ENCODE results near the gene PPP3R2. TPM values are rescaled to one million over a fixed set of nuclear protein-coding genes. Genes with fewer than 3 reads are reported as not detected.
"Not testable (repeated sequence)": the region's sequence is repeated elsewhere in the genome, so short reads cannot be mapped to it uniquely, and the experiment has no call there.

Gene PPP3R2
- total RNA-seq, 6 experiments from 2014 or later, result not detected

GRCh38 chr9:101562966-101563365 lies 31.8 kb downstream of the PPP3R2 start:
- 100% methylated on average over 1 of the region's 1 CpG for WGBS (ENCODE audit: insufficient coverage, low coverage, low lambda C conversion rate, missing lambda C conversion rate)
- intact Hi-C loops (cut with DNase I), result no loop called here
- DNase-seq (no peak), ATAC-seq (no peak)
- Histone ChIP-seq H3K4me1 (no peaks in the 10 kb centered on the region), H3K9me3 (no peaks in the 10 kb centered on the region), H3K27ac (no peak overlapping the region), H3K36me3 (peaks cover 3 to 36% (median 16%) of the 10 kb centered on the region in 4 donors), H3K27me3 (no peaks in the 10 kb centered on the region), H3K4me3 (no peak overlapping the region)
- TF ChIP-seq POLR2A (IDR thresholded peaks at IDR 0.05), result no peak
- TF ChIP-seq, protein P1, sequence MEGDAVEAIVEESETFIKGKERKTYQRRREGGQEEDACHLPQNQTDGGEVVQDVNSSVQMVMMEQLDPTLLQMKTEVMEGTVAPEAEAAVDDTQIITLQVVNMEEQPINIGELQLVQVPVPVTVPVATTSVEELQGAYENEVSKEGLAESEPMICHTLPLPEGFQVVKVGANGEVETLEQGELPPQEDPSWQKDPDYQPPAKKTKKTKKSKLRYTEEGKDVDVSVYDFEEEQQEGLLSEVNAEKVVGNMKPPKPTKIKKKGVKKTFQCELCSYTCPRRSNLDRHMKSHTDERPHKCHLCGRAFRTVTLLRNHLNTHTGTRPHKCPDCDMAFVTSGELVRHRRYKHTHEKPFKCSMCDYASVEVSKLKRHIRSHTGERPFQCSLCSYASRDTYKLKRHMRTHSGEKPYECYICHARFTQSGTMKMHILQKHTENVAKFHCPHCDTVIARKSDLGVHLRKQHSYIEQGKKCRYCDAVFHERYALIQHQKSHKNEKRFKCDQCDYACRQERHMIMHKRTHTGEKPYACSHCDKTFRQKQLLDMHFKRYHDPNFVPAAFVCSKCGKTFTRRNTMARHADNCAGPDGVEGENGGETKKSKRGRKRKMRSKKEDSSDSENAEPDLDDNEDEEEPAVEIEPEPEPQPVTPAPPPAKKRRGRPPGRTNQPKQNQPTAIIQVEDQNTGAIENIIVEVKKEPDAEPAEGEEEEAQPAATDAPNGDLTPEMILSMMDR (IDR thresholded peaks at IDR 0.05), result no peak

DNA sequence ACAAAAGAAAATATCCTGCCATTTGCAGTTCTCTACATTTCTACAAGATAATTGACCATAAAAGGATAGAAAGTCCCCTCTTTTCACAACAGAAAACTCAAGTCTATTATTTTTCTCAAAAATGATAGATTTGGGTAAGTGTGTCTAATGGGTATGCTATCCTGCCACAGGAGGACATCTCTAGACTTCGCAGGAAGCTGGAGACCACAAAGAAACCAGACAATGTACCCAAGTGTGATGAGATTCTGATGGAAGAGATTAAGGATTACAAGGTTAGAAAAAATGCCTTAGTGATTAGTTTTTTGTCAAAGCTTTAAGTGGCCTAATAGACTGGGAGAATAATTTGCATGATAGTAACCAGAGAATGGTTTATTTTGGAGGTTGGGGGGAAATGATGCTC lies 33.0 kb downstream of the PPP3R2 start:
- no peak overlapping the region for H3K27ac ChIP-seq
- intact Hi-C loops (cut with DNase I), result no loop called here
- no peaks in the 10 kb centered on the region for H3K4me1 ChIP-seq
- no peak for ATAC-seq
- 88% methylated on average over 1 of the region's 1 CpG for WGBS (ENCODE audit: insufficient coverage, low coverage, low lambda C conversion rate, missing lambda C conversion rate)
- TF ChIP-seq POLR2A (IDR thresholded peaks at IDR 0.05), result no peak
- TF ChIP-seq, protein P1 (IDR thresholded peaks at IDR 0.05), result no peak
- no peaks in the 10 kb centered on the region for H3K27me3 ChIP-seq
- H3K36me3 ChIP-seq, result peaks cover 3 to 47% (median 17%) of the 10 kb centered on the region in 4 donors
- DNase-seq, result no peak
- H3K9me3 ChIP-seq, result no peaks in the 10 kb centered on the region
- no peak overlapping the region for H3K4me3 ChIP-seq

DNA sequence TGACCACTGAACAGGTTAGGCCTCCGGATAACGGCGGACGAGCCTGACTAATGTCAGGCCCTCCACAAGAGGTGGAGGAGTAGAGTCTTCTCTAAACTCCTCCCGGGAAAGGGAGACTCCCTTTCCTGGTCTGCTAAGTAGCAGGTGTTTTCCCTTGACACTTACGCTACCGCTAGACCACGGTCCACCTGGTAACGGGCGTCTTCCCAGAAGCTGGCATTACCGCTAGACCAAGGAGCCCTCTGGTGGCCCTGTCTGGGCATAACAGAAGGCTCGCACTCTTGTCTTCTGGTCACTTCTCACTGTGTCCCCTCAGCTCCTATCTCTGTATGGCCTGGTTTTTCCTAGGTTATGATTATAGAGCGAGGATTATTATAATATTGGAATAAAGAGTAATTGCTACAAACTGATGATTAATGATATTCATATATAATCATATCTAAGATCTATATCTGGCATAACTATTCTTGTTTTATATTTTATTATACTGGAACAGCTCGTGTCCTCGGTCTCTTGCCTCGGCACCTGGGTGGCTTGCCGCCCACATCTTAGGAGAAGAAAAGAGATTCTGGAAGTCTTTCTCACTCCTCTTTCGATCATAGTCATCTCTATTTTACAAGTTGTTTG lies 45.2 kb downstream of the PPP3R2 start:
- intact Hi-C loops (cut with DNase I); DNase-seq; H3K27me3 ChIP-seq; H3K9me3 ChIP-seq; H3K4me1 ChIP-seq; ATAC-seq; H3K4me3 ChIP-seq; H3K27ac ChIP-seq: not testable (repeated sequence)
- TF ChIP-seq, protein P1 (IDR thresholded peaks at IDR 0.05), result peak in 1 of 4 donors; percentile 22
- WGBS (ENCODE audit: insufficient coverage, low coverage, low lambda C conversion rate, missing lambda C conversion rate), result 86% methylated on average over 12 of the region's 18 CpGs
- H3K36me3 ChIP-seq, result peaks cover 9 to 90% (median 39%) of the 10 kb centered on the region in 4 donors

DNA sequence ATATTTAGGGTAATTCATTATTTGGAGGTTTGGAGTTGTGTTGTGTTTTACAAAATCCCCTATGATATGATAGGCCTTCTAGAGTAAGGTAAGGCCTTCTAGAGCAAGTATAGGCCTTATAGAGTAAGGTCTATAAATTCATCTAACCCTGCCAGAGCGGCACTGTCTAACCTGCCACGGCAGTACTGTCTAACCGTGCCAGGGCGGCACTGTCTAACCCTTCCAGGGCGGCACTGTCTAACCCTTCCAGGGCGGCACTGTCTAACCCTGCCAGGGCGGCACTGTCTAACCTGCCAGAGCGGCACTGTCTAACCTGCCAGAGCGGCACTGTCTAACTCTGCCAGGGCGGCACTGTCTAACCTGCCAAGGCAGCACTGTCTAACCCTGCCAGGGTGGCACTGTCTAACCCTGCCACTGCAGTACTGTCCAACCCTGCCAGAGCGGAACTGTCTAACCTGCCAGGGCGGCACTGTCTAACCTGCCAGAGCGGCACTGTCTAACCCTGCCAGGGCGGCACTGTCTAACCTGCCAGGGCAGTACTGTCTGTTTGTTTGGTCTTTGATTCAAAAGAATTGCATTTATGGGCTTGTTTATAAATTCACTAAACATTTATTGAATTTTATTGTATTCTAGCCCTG lies 51.6 kb downstream of the PPP3R2 start:
- ATAC-seq, result no peak
- Histone ChIP-seq H3K36me3 (peaks cover 4 to 54% (median 28%) of the 10 kb centered on the region in 4 donors), H3K4me3 (no peak overlapping the region), H3K9me3 (no peaks in the 10 kb centered on the region), H3K27ac (no peak overlapping the region), H3K27me3 (no peaks in the 10 kb centered on the region), H3K4me1 (no peaks in the 10 kb centered on the region)
- intact Hi-C loops (cut with DNase I), result no loop called here
- TF ChIP-seq, protein P1 (IDR thresholded peaks at IDR 0.05), result no peak
- TF ChIP-seq POLR2A (IDR thresholded peaks at IDR 0.05), result no peak
- DNase-seq, result peak in 1 of 3 donors; percentile 47
- 94% methylated on average over 4 of the region's 14 CpGs for WGBS (ENCODE audit: insufficient coverage, low coverage, low lambda C conversion rate, missing lambda C conversion rate)

Other genes starting within 250 kb of the PPP3R2 start
- 100 to 1,000 TPM; 223 to 648 (median 507) TPM for gene BAAT, start 210.0 kb downstream of the PPP3R2 start, total RNA-seq
- gene MRPL50, start 196.4 kb downstream of the PPP3R2 start, total RNA-seq, result 1 to 10 TPM; 4.6 to 8.7 (median 6.7) TPM
- 1 to 10 TPM; 5.7 to 9.7 (median 8.2) TPM for gene ZNF189, start 196.1 kb downstream of the PPP3R2 start, total RNA-seq
- 1,000 to 10,000 TPM; 2,876 to 4,505 (median 3,144) TPM for gene ALDOB, start 159.2 kb downstream of the PPP3R2 start, total RNA-seq
- 10 to 100 TPM in 4 of 6 experiments, 1 to 10 TPM in 2; 8.7 to 19.8 (median 16.1) TPM for gene RNF20, start 61.1 kb downstream of the PPP3R2 start, total RNA-seq
- under 1 TPM in 5 of 6 experiments, not detected in 1; 0.05 to 0.44 (median 0.09) TPM for gene GRIN3A, start 143.7 kb upstream of the PPP3R2 start, total RNA-seq